HepG2 (cell line): ENCODE measurements around the gene METAP1. TPM values are rescaled to one million over a fixed set of nuclear protein-coding genes. Genes with fewer than 3 reads are reported as not detected.

Experiments
- ATRX ChIP-seq: sonication (generic); formaldehyde crosslinking; IDR thresholded peaks from 2 replicates; pipeline ENCODE4 v1.4.0; 2020; ENCODE audit warnings: missing genetic modification reagents, borderline replicate concordance
- BHLHE40 ChIP-seq: IDR thresholded peaks from 2 replicates; pipeline ENCODE4 v1.6.1; 2011; ENCODE audit warnings: low read length, improper control_type of control experiment
- CEBPG ChIP-seq: IDR thresholded peaks from 2 replicates; pipeline ENCODE4 v1.6.1; 2016
- JUN ChIP-seq: sonication (generic); formaldehyde crosslinking; IDR thresholded peaks from 2 replicates; pipeline ENCODE4 v1.4.0; 2020; ENCODE audit warnings: mild to moderate bottlenecking, missing genetic modification reagents
- NFE2 ChIP-seq: sonication (generic); formaldehyde crosslinking; IDR thresholded peaks from 2 replicates; pipeline ENCODE4 v1.4.0; 2020; ENCODE audit warnings: missing genetic modification reagents
- SUZ12 ChIP-seq: fragments of 150-350 bp; IDR thresholded peaks from 2 replicates; pipeline ENCODE4 v1.6.1; 2014; ENCODE audit warnings: low read depth, low read length
- TSC22D2 ChIP-seq: sonication (generic); formaldehyde crosslinking; IDR thresholded peaks from 2 replicates; pipeline ENCODE4 v1.5.1; 2020; ENCODE audit warnings: missing genetic modification reagents, mild to moderate bottlenecking, borderline replicate concordance
- ZBTB7B ChIP-seq: sonication (generic); formaldehyde crosslinking; IDR thresholded peaks from 2 replicates; pipeline ENCODE4 v1.4.0; 2020; ENCODE audit warnings: missing genetic modification reagents
- ZFP1 ChIP-seq: IDR thresholded peaks from 2 replicates; pipeline ENCODE4 v1.6.1; 2016
- ZNF232 ChIP-seq: sonication (generic); formaldehyde crosslinking; IDR thresholded peaks from 2 replicates; pipeline ENCODE4 v1.4.0; 2020; ENCODE audit warnings: missing genetic modification reagents, borderline replicate concordance
- ZNF256 ChIP-seq: sonication (generic); formaldehyde crosslinking; conservative IDR thresholded peaks from 2 replicates; pipeline ENCODE4 v1.4.0; 2020; ENCODE audit warnings: missing genetic modification reagents
- ZNF839 ChIP-seq: sonication (generic); formaldehyde crosslinking; IDR thresholded peaks from 2 replicates; pipeline ENCODE4 v1.4.0; 2020; ENCODE audit warnings: missing genetic modification reagents, mild to moderate bottlenecking, borderline replicate concordance
- polyA plus RNA-seq, 8 experiments: library from polyadenylated mRNA; depleted of rRNA in 3 of 8; stranded (reverse) in 7 of 8; unstranded in 1 of 8; fragments of >200 nt; fragmentation: Illumina TruSeq in 4 of 8; extraction: Trizol in 4 of 8; gene quantifications; 2 replicates each; pipeline versions ENCODE4 v1.2.1 to v1.2.3, GENCODE V29; 2011 to 2016; ENCODE audit warnings: low read depth in 4 of 8, missing spikeins in 1 of 8, mixed read lengths in 1 of 8; ENCODE audit not compliant: insufficient read depth in 1 of 8
- total RNA-seq, 5 experiments: library from RNA; depleted of rRNA; stranded (reverse); fragments of >200 nt; fragmentation: Illumina TruSeq; extraction: Trizol; gene quantifications; 2 replicates each; pipeline ENCODE4 v1.2.3, GENCODE V29; 2016; ENCODE audit warnings: low read depth in 1 of 5
- TF ChIP-seq, protein P1 (sequence below): sonication (generic); formaldehyde crosslinking; IDR thresholded peaks from 2 replicates; pipeline ENCODE4 v1.4.0; 2020; ENCODE audit warnings: mild to moderate bottlenecking, missing genetic modification reagents
- TF ChIP-seq, protein P2 (sequence below): sonication (generic); formaldehyde crosslinking; IDR thresholded peaks from 2 replicates; pipeline ENCODE4 v1.8.1; 2023; ENCODE audit warnings: mild to moderate bottlenecking, missing genetic modification reagents
- TF ChIP-seq, protein P3 (sequence below): sonication (generic); formaldehyde crosslinking; IDR thresholded peaks from 2 replicates; pipeline ENCODE4 v1.4.0; 2020; ENCODE audit warnings: missing genetic modification reagents, mild to moderate bottlenecking, borderline replicate concordance
- TF ChIP-seq, protein P4 (sequence below): sonication (generic); formaldehyde crosslinking; IDR thresholded peaks from 2 replicates; pipeline ENCODE4 v1.8.1; 2022; ENCODE audit warnings: low read depth, mild to moderate bottlenecking, missing genetic modification reagents
- TF ChIP-seq, protein P5 (sequence below): sonication (generic); formaldehyde crosslinking; IDR thresholded peaks from 2 replicates; pipeline ENCODE4 v1.4.0; 2020; ENCODE audit warnings: missing genetic modification reagents, borderline replicate concordance

Gene METAP1
- total and polyA plus RNA-seq, 2 of the 13 experiments (the other 11 are each of a cell fraction or from before 2014, with no cell fraction given) = 44.9 to 53.5 TPM

DNA sequence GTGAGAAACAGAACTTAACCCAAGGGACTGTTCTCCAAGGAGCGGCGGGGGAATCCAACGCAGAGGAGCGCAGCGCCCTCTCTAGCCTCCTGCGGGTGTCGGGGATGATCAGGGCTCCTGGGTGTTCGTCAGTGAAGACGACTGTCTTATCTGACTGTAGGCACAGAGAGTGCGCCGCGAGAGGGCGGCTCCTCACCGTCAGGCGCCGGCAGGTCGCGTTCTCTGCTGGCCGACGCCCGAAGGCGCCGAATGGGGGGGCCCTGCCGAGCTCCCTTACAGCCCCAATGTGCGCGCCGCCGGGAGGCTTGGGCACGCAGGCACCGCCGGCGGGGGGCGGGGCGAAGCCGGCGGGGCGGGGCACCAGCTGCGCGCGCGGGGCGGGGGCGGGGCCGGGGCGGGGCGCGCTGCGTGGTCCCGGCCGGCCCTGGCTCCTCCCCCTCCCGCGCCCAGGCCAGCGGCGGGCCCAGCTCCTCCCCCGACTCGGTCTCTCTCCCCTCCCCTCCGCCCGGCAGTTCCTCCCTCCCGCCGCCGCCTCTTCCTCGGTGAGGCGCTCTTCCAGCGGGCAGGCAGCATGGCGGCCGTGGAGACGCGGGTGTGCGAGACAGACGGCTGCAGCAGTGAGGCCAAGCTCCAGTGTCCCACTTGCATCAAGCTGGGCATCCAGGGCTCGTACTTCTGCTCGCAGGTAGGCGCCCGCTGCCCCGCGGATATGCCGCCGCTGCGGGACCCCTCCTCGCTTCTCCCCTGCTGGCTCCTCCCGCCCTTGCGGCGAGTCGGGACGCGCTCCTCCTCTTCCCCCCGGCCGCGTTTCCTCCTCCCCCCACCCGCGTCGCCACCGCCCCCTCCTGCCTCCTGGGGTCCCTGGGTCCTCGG, at the start of gene METAP1 (continued):
- 0 out of 2 replicates have a peak, but pooled peaks have one; percentile 58 for TF ChIP-seq ZBTB7B (CRISPR knock-in tag)
- TF ChIP-seq TSC22D2 (CRISPR knock-in tag) = no peak
- peak; percentile 17; the same call in 1 of the 2 replicates for TF ChIP-seq CEBPG (CRISPR knock-in tag)
- no peak for TF ChIP-seq ZNF256 (CRISPR knock-in tag)
- no peak for TF ChIP-seq BHLHE40
- TF ChIP-seq SUZ12 = no peak
- no peak for TF ChIP-seq JUN (CRISPR knock-in tag)
- TF ChIP-seq, protein P1, sequence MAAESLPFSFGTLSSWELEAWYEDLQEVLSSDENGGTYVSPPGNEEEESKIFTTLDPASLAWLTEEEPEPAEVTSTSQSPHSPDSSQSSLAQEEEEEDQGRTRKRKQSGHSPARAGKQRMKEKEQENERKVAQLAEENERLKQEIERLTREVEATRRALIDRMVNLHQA = no peak
- TF ChIP-seq ZNF839 (CRISPR knock-in tag) = 0 out of 2 replicates have a peak, but pooled peaks have one; percentile 43
- TF ChIP-seq, protein P2, sequence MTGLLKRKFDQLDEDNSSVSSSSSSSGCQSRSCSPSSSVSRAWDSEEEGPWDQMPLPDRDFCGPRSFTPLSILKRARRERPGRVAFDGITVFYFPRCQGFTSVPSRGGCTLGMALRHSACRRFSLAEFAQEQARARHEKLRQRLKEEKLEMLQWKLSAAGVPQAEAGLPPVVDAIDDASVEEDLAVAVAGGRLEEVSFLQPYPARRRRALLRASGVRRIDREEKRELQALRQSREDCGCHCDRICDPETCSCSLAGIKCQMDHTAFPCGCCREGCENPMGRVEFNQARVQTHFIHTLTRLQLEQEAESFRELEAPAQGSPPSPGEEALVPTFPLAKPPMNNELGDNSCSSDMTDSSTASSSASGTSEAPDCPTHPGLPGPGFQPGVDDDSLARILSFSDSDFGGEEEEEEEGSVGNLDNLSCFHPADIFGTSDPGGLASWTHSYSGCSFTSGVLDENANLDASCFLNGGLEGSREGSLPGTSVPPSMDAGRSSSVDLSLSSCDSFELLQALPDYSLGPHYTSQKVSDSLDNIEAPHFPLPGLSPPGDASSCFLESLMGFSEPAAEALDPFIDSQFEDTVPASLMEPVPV = no peak
- 0 out of 2 replicates have a peak, but pooled peaks have one; percentile 11 for TF ChIP-seq NFE2 (CRISPR knock-in tag)
- TF ChIP-seq, protein P3, sequence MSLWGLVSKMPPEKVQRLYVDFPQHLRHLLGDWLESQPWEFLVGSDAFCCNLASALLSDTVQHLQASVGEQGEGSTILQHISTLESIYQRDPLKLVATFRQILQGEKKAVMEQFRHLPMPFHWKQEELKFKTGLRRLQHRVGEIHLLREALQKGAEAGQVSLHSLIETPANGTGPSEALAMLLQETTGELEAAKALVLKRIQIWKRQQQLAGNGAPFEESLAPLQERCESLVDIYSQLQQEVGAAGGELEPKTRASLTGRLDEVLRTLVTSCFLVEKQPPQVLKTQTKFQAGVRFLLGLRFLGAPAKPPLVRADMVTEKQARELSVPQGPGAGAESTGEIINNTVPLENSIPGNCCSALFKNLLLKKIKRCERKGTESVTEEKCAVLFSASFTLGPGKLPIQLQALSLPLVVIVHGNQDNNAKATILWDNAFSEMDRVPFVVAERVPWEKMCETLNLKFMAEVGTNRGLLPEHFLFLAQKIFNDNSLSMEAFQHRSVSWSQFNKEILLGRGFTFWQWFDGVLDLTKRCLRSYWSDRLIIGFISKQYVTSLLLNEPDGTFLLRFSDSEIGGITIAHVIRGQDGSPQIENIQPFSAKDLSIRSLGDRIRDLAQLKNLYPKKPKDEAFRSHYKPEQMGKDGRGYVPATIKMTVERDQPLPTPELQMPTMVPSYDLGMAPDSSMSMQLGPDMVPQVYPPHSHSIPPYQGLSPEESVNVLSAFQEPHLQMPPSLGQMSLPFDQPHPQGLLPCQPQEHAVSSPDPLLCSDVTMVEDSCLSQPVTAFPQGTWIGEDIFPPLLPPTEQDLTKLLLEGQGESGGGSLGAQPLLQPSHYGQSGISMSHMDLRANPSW (CRISPR knock-in tag) = peak; percentile 58; the same call in 1 of the 2 replicates
- no peak for TF ChIP-seq ATRX (CRISPR knock-in tag)
- TF ChIP-seq, protein P4, sequence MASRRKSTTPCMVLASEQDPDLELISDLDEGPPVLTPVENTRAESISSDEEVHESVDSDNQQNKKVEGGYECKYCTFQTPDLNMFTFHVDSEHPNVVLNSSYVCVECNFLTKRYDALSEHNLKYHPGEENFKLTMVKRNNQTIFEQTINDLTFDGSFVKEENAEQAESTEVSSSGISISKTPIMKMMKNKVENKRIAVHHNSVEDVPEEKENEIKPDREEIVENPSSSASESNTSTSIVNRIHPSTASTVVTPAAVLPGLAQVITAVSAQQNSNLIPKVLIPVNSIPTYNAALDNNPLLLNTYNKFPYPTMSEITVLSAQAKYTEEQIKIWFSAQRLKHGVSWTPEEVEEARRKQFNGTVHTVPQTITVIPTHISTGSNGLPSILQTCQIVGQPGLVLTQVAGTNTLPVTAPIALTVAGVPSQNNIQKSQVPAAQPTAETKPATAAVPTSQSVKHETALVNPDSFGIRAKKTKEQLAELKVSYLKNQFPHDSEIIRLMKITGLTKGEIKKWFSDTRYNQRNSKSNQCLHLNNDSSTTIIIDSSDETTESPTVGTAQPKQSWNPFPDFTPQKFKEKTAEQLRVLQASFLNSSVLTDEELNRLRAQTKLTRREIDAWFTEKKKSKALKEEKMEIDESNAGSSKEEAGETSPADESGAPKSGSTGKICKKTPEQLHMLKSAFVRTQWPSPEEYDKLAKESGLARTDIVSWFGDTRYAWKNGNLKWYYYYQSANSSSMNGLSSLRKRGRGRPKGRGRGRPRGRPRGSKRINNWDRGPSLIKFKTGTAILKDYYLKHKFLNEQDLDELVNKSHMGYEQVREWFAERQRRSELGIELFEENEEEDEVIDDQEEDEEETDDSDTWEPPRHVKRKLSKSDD (CRISPR knock-in tag) = peak; percentile 68; the same call in 1 of the 2 replicates
- TF ChIP-seq, protein P5, sequence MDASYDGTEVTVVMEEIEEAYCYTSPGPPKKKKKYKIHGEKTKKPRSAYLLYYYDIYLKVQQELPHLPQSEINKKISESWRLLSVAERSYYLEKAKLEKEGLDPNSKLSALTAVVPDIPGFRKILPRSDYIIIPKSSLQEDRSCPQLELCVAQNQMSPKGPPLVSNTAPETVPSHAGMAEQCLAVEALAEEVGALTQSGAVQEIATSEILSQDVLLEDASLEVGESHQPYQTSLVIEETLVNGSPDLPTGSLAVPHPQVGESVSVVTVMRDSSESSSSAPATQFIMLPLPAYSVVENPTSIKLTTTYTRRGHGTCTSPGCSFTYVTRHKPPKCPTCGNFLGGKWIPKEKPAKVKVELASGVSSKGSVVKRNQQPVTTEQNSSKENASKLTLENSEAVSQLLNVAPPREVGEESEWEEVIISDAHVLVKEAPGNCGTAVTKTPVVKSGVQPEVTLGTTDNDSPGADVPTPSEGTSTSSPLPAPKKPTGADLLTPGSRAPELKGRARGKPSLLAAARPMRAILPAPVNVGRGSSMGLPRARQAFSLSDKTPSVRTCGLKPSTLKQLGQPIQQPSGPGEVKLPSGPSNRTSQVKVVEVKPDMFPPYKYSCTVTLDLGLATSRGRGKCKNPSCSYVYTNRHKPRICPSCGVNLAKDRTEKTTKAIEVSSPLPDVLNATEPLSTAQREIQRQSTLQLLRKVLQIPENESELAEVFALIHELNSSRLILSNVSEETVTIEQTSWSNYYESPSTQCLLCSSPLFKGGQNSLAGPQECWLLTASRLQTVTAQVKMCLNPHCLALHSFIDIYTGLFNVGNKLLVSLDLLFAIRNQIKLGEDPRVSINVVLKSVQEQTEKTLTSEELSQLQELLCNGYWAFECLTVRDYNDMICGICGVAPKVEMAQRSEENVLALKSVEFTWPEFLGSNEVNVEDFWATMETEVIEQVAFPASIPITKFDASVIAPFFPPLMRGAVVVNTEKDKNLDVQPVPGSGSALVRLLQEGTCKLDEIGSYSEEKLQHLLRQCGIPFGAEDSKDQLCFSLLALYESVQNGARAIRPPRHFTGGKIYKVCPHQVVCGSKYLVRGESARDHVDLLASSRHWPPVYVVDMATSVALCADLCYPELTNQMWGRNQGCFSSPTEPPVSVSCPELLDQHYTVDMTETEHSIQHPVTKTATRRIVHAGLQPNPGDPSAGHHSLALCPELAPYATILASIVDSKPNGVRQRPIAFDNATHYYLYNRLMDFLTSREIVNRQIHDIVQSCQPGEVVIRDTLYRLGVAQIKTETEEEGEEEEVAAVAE (CRISPR knock-in tag) = no peak
- no peak for TF ChIP-seq ZFP1
- TF ChIP-seq ZNF232 = no peak
